Astrocyte (in vitro differentiated cells and primary cell): ENCODE measurements around the gene HRCT1. TPM values are rescaled to one million over a fixed set of nuclear protein-coding genes. Genes with fewer than 3 reads are reported as not detected.

Experiments used
- DNase-seq: peaks from one replicate; pipeline ENCODE4 v3.0.0-alpha.2; 2010; ENCODE audit warnings: low read depth
- FAIRE-seq: peaks from 2 replicates; lab custom pipeline; 2011; peaks lifted over from hg19 to GRCh38; lab: Jason Lieb, UNC
- H2AFZ ChIP-seq: 2 replicates; pipeline ENCODE4 v1.6.0; 2012; ENCODE audit warnings: low read depth, low read length, inconsistent platforms
- H3K27ac ChIP-seq: 2 replicates; pipeline ENCODE4 v1.5.1; 2011; ENCODE audit warnings: low read depth, low read length, inconsistent platforms
- H3K27me3 ChIP-seq: 2 replicates; pipeline ENCODE4 v1.6.0; 2011; ENCODE audit warnings: low read length, inconsistent platforms; ENCODE audit not compliant: insufficient read depth
- H3K36me3 ChIP-seq: 2 replicates; pipeline ENCODE4 v1.5.1; 2011; ENCODE audit warnings: low read length, inconsistent platforms; ENCODE audit not compliant: insufficient read depth
- H3K4me1 ChIP-seq: 2 replicates; pipeline ENCODE4 v1.5.1; 2011; ENCODE audit warnings: low read length, inconsistent platforms; ENCODE audit not compliant: insufficient read depth
- H3K4me2 ChIP-seq: 2 replicates; pipeline ENCODE4 v1.6.0; 2012; ENCODE audit warnings: low read length, inconsistent platforms
- H3K4me3 ChIP-seq: 2 replicates; pipeline ENCODE4 v1.5.1; 2011; ENCODE audit warnings: low read depth, mild to moderate bottlenecking, low read length, inconsistent platforms; ENCODE audit not compliant: insufficient read depth
- H3K79me2 ChIP-seq: 2 replicates; pipeline ENCODE4 v1.6.0; 2012; ENCODE audit warnings: mild to moderate bottlenecking, low read length, inconsistent platforms; ENCODE audit not compliant: insufficient read depth
- H3K9ac ChIP-seq: 2 replicates; pipeline ENCODE4 v1.6.0; 2012; ENCODE audit warnings: mild to moderate bottlenecking, low read length, inconsistent platforms
- H3K9me3 ChIP-seq: 2 replicates; pipeline ENCODE4 v1.5.1; 2012; ENCODE audit warnings: low read depth, mild to moderate bottlenecking, low read length, inconsistent platforms; ENCODE audit not compliant: insufficient read depth
- H4K20me1 ChIP-seq: 2 replicates; pipeline ENCODE4 v1.6.0; 2012; ENCODE audit warnings: low read length, inconsistent platforms; ENCODE audit not compliant: insufficient read depth
- H3K27ac Mint-ChIP-seq: one replicate; pipeline ENCODE4 v1.8.0; 2021; ENCODE audit warnings: mild to moderate bottlenecking, mixed read lengths; ENCODE audit not compliant: unreplicated experiment
- H3K27me3 Mint-ChIP-seq: one replicate; pipeline ENCODE4 v1.8.0; 2021; ENCODE audit warnings: low read depth, mixed read lengths; ENCODE audit not compliant: unreplicated experiment
- H3K36me3 Mint-ChIP-seq: one replicate; pipeline ENCODE4 v1.8.0; 2021; ENCODE audit warnings: low read depth, mixed read lengths; ENCODE audit not compliant: unreplicated experiment
- H3K4me1 Mint-ChIP-seq: one replicate; pipeline ENCODE4 v1.8.0; 2021; ENCODE audit warnings: low read depth, mixed read lengths; ENCODE audit not compliant: unreplicated experiment
- H3K4me3 Mint-ChIP-seq: one replicate; pipeline ENCODE4 v1.8.0; 2021; ENCODE audit warnings: mild to moderate bottlenecking, moderate library complexity, mixed read lengths; ENCODE audit not compliant: unreplicated experiment
- H3K9me3 Mint-ChIP-seq: one replicate; pipeline ENCODE4 v1.8.0; 2021; ENCODE audit warnings: mild to moderate bottlenecking, mixed read lengths; ENCODE audit not compliant: unreplicated experiment
- CTCF ChIP-seq: IDR thresholded peaks from 2 replicates; pipeline ENCODE4 v1.5.1; 2011; ENCODE audit warnings: low read depth, mild to moderate bottlenecking, inconsistent platforms, low read length, moderate library complexity; ENCODE audit not compliant: insufficient read depth
- EZH2 ChIP-seq: IDR thresholded peaks from 2 replicates; pipeline ENCODE4 v1.6.1; 2012; ENCODE audit warnings: mild to moderate bottlenecking, low read length, inconsistent platforms; ENCODE audit not compliant: insufficient read depth
- total RNA-seq: library from RNA; stranded (reverse); gene quantifications from 2 replicates; pipeline ENCODE4 v1.2.1, GENCODE V29; 2021

HRCT1 gene
- total RNA-seq, 1 donor from 2014 or later: 0.39 TPM

GRCh38 chr9:35869621-35870216 lies 36.3 kb upstream of the HRCT1 start:
- DNase-seq: no peak
- Mint-ChIP-seq H3K9me3 (peaks cover 2% of the 10 kb centered on the region), H3K27me3 (peaks cover 12% of the 10 kb centered on the region), H3K27ac (no peak overlapping the region), H3K4me1 (no peaks in the 10 kb centered on the region), H3K36me3 (peaks cover 5% of the 10 kb centered on the region), H3K4me3 (no peak overlapping the region)
- Histone ChIP-seq H3K79me2 (no peaks in the 10 kb centered on the region), H3K27ac (no peak overlapping the region), H3K4me3 (no peak overlapping the region), H2AFZ (no peak overlapping the region), H3K4me1 (no peaks in the 10 kb centered on the region), H3K36me3 (no peaks in the 10 kb centered on the region), H3K9me3 (no peaks in the 10 kb centered on the region), H3K4me2 (no peak overlapping the region), H4K20me1 (no peaks in the 10 kb centered on the region), H3K9ac (no peak overlapping the region), H3K27me3 (peaks cover 2% of the 10 kb centered on the region)
- TF ChIP-seq CTCF (no peak), EZH2 (no peak)
- no peak for FAIRE-seq

GRCh38 chr9:35870351-35870923 lies 35.6 kb upstream of the HRCT1 start, which contains the start of gene OR13J1:
Gene OR13J1, minus strand, starts transcription at chr9:35870401. Its CDS starts 0 bp downstream, at chr9:35870401.
- Histone ChIP-seq H3K9ac (no peak within 1 kb of the TSS), H3K79me2 (no peaks in the 10 kb centered on the region), H3K4me1 (no peaks in the 10 kb centered on the region), H2AFZ (no peak within 1 kb of the TSS), H3K9me3 (no peaks in the 10 kb centered on the region), H3K27ac (no peak within 1 kb of the TSS), H3K36me3 (no peaks in the 10 kb centered on the region), H3K27me3 (peaks cover 4% of the 10 kb centered on the region), H3K4me2 (no peak within 1 kb of the TSS), H3K4me3 (no peak within 1 kb of the TSS), H4K20me1 (no peaks in the 10 kb centered on the region)
- Mint-ChIP-seq H3K4me1 (no peaks in the 10 kb centered on the region), H3K36me3 (peaks cover 5% of the 10 kb centered on the region), H3K27me3 (peaks cover 12% of the 10 kb centered on the region), H3K27ac (no peak within 1 kb of the TSS), H3K4me3 (no peak within 1 kb of the TSS), H3K9me3 (peaks cover 2% of the 10 kb centered on the region)
- DNase-seq (no peak), FAIRE-seq (no peak)
- no peak for TF ChIP-seq CTCF
- TF ChIP-seq EZH2: no peak

GRCh38 chr9:35871545-35871944 lies 34.5 kb upstream of the HRCT1 start:
- peaks cover 5% of the 10 kb centered on the region for H3K36me3 Mint-ChIP-seq

More at GRCh38 chr9:35871545-35871944, 34.5 kb upstream of the HRCT1 start:
- no peak for FAIRE-seq
- TF ChIP-seq CTCF: no peak
- no peak for TF ChIP-seq EZH2
- no peak for DNase-seq
- no peaks in the 10 kb centered on the region for H3K4me1 ChIP-seq
- H3K4me2 ChIP-seq: no peak overlapping the region
- no peaks in the 10 kb centered on the region for H4K20me1 ChIP-seq
- H3K27ac Mint-ChIP-seq: no peak overlapping the region
- no peak overlapping the region for H2AFZ ChIP-seq
- peaks cover 12% of the 10 kb centered on the region for H3K27me3 Mint-ChIP-seq
- no peak overlapping the region for H3K27ac ChIP-seq
- H3K4me3 Mint-ChIP-seq: no peak overlapping the region
- no peak overlapping the region for H3K4me3 ChIP-seq
- no peaks in the 10 kb centered on the region for H3K36me3 ChIP-seq
- H3K79me2 ChIP-seq: no peaks in the 10 kb centered on the region
- no peaks in the 10 kb centered on the region for H3K4me1 Mint-ChIP-seq
- no peaks in the 10 kb centered on the region for H3K9me3 ChIP-seq
- H3K27me3 ChIP-seq: peaks cover 7% of the 10 kb centered on the region
- H3K9ac ChIP-seq: no peak overlapping the region
- peaks cover 2% of the 10 kb centered on the region for H3K9me3 Mint-ChIP-seq
